ENCODE results near the gene FBXO11. TPM values are rescaled to one million over a fixed set of nuclear protein-coding genes. Genes with fewer than 3 reads are reported as not detected.

FBXO11 gene
- total RNA-seq, 1 donor from 2014 or later, result 34.7 TPM

- peaks cover 39% of the 10 kb centered on the region for H3K4me1 ChIP-seq
- intact Hi-C loops (cut with micrococcal nuclease), result no loop called here
- H3K36me3 ChIP-seq, result no peaks in the 10 kb centered on the region
- no peak for DNase-seq
- no peak overlapping the region for H3K4me3 ChIP-seq
- TF ChIP-seq, protein P1, sequence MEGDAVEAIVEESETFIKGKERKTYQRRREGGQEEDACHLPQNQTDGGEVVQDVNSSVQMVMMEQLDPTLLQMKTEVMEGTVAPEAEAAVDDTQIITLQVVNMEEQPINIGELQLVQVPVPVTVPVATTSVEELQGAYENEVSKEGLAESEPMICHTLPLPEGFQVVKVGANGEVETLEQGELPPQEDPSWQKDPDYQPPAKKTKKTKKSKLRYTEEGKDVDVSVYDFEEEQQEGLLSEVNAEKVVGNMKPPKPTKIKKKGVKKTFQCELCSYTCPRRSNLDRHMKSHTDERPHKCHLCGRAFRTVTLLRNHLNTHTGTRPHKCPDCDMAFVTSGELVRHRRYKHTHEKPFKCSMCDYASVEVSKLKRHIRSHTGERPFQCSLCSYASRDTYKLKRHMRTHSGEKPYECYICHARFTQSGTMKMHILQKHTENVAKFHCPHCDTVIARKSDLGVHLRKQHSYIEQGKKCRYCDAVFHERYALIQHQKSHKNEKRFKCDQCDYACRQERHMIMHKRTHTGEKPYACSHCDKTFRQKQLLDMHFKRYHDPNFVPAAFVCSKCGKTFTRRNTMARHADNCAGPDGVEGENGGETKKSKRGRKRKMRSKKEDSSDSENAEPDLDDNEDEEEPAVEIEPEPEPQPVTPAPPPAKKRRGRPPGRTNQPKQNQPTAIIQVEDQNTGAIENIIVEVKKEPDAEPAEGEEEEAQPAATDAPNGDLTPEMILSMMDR (IDR thresholded peaks at IDR 0.05; ENCODE audit: borderline replicate concordance), result no peak
- H3K9me3 ChIP-seq (replicated peaks), result no peaks in the 10 kb centered on the region
- no peaks in the 10 kb centered on the region for H3K27me3 ChIP-seq (ENCODE audit: low read depth)
- no peak overlapping the region for H3K27ac ChIP-seq (replicated peaks)
These were observed 120.3 kb downstream of the FBXO11 start for GRCh38 chr2:47785986-47786385.

GRCh38 chr2:47784352-47784851 lies 121.9 kb downstream of the FBXO11 start:
- H3K27ac ChIP-seq (replicated peaks), result no peak overlapping the region
- TF ChIP-seq, protein P1 (IDR thresholded peaks at IDR 0.05; ENCODE audit: borderline replicate concordance), result no peak
- DNase-seq, result no peak

GRCh38 chr2:47783486-47784351 lies 122.6 kb downstream of the FBXO11 start:
- Histone ChIP-seq H3K9me3 (replicated peaks) (no peaks in the 10 kb centered on the region), H3K4me1 (peaks cover 30% of the 10 kb centered on the region), H3K27me3 (ENCODE audit: low read depth) (no peaks in the 10 kb centered on the region), H3K4me3 (peak overlapping the region; percentile 99), H3K36me3 (no peaks in the 10 kb centered on the region), H3K27ac (replicated peaks) (peak overlapping the region; percentile 88)
- TF ChIP-seq, protein P1 (IDR thresholded peaks at IDR 0.05; ENCODE audit: borderline replicate concordance), result no peak
- DNase-seq, result peak; percentile 50
- intact Hi-C loops (cut with micrococcal nuclease), result no loop called here

More at GRCh38 chr2:47784352-47784851, 121.9 kb downstream of the FBXO11 start:
- intact Hi-C loops (cut with micrococcal nuclease), result no loop called here
- Histone ChIP-seq H3K27me3 (ENCODE audit: low read depth) (no peaks in the 10 kb centered on the region), H3K36me3 (no peaks in the 10 kb centered on the region), H3K9me3 (replicated peaks) (no peaks in the 10 kb centered on the region), H3K4me1 (peaks cover 30% of the 10 kb centered on the region), H3K4me3 (peak overlapping the region; percentile 99)

DNA sequence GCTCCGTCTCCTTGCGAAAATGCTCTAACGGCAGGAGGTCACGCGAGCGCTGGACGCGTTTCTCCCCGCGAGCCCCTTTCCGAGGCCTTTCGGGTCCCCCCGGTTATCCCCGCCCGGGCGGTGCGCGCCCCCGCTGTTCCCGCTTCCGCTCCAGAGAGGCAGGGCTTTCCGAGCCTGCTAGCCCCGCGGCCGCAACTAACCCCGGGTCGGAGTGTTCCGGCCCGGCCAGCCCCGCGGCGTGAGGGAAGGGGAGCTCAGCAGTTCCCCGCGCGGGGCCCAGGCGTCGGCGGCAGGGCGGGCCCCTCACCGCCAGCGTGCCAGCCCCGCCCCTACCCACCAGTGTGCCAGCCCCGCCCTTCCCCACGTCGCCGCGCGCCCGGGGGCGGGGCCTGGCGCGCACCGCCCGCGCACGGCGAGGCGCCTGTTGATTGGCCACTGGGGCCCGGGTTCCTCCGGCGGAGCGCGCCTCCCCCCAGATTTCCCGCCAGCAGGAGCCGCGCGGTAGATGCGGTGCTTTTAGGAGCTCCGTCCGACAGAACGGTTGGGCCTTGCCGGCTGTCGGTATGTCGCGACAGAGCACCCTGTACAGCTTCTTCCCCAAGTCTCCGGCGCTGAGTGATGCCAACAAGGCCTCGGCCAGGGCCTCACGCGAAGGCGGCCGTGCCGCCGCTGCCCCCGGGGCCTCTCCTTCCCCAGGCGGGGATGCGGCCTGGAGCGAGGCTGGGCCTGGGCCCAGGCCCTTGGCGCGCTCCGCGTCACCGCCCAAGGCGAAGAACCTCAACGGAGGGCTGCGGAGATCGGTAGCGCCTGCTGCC lies 123.4 kb downstream of the FBXO11 start, which contains the start of gene MSH6:
Gene MSH6 (plus strand): TSS at position 475 of the 815 bp plus-strand sequence. CDS start 89 bp downstream, at position 564.
- Histone ChIP-seq H3K9me3 (replicated peaks) (no peaks in the 10 kb centered on the region), H3K27ac (replicated peaks) (peak within 1 kb of the TSS; percentile 88), H3K4me1 (peaks cover 30% of the 10 kb centered on the region), H3K4me3 (peak within 1 kb of the TSS; percentile 99), H3K36me3 (no peaks in the 10 kb centered on the region), H3K27me3 (ENCODE audit: low read depth) (no peaks in the 10 kb centered on the region)
- TF ChIP-seq, protein P1 (IDR thresholded peaks at IDR 0.05; ENCODE audit: borderline replicate concordance), result peak; percentile 23
- peak; percentile 89 for DNase-seq
- intact Hi-C loops (cut with micrococcal nuclease), result no loop called here

DNA sequence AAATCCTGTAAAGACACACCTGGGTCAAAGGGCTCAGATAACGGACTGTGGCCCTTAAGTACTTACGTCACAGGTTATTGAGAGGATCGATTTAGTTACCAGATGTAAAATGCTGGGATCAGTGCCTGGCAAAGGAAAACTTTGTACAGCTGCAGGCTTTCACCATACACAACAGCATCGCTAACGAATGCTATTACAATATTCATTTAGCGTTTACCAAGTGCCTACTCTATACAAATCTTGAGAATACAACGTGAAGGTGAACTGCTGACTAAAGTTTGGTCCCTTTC lies 124.0 kb downstream of the FBXO11 start:
- TF ChIP-seq, protein P1 (IDR thresholded peaks at IDR 0.05; ENCODE audit: borderline replicate concordance), result no peak
- intact Hi-C loops (cut with micrococcal nuclease), result no loop called here
- no peaks in the 10 kb centered on the region for H3K27me3 ChIP-seq (ENCODE audit: low read depth)
- peaks cover 30% of the 10 kb centered on the region for H3K4me1 ChIP-seq
- peak overlapping the region; percentile 99 for H3K4me3 ChIP-seq
- DNase-seq, result no peak
- no peaks in the 10 kb centered on the region for H3K9me3 ChIP-seq (replicated peaks)
- H3K27ac ChIP-seq (replicated peaks), result peak overlapping the region; percentile 88
- H3K36me3 ChIP-seq, result no peaks in the 10 kb centered on the region
